ENCODE data around the gene STEAP1.
"Not testable (repeated sequence)": the region's sequence is repeated elsewhere in the genome, so short reads cannot be mapped to it uniquely, and the experiment has no call there.

Gene STEAP1

DNA sequence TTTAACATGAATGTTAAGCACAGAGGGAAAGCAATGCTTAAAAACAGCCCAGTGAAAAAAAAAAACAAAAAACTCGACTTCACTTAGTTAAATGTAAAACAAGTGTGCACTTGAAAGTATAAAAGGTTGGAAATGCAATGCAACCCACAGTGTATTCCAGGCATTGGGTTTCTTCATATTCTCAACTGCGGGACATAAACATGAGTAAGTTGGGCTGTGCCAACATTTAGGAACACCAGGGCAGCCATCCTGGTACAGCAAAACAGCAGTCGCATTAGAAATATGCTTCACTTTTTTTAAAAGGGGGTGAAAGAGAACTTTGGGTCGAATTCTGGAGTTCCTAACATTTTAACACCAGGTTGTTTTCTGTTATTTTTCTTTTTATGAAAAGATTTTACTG, 937 bp downstream of the STEAP1 start:
- DNase-seq (ENCODE audit: low spot score) = no peak
- TF ChIP-seq, protein P1, sequence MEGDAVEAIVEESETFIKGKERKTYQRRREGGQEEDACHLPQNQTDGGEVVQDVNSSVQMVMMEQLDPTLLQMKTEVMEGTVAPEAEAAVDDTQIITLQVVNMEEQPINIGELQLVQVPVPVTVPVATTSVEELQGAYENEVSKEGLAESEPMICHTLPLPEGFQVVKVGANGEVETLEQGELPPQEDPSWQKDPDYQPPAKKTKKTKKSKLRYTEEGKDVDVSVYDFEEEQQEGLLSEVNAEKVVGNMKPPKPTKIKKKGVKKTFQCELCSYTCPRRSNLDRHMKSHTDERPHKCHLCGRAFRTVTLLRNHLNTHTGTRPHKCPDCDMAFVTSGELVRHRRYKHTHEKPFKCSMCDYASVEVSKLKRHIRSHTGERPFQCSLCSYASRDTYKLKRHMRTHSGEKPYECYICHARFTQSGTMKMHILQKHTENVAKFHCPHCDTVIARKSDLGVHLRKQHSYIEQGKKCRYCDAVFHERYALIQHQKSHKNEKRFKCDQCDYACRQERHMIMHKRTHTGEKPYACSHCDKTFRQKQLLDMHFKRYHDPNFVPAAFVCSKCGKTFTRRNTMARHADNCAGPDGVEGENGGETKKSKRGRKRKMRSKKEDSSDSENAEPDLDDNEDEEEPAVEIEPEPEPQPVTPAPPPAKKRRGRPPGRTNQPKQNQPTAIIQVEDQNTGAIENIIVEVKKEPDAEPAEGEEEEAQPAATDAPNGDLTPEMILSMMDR (IDR thresholded peaks at IDR 0.05; ENCODE audit: extremely low read depth, missing control alignments) = no peak

DNA sequence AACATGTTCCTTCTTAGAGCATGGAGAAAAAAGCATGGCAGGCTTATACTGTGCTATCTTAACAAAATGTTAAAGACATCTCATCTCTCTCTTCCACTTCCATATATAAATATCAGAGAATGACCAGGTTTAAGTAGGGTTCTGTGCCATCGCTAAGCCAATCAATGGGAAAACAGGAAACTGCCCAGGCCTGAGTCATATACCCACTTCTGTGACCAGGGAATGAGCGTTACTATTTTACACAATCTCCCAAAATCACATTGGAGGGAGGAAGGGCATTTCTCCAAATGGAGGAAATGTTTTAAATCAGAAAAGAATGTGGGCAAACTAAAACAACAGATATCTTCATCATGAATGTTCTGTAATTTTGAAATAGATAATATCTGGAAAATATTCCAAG, 3.1 kb downstream of the STEAP1 start:
- not testable (repeated sequence) for DNase-seq (ENCODE audit: low spot score)

DNA sequence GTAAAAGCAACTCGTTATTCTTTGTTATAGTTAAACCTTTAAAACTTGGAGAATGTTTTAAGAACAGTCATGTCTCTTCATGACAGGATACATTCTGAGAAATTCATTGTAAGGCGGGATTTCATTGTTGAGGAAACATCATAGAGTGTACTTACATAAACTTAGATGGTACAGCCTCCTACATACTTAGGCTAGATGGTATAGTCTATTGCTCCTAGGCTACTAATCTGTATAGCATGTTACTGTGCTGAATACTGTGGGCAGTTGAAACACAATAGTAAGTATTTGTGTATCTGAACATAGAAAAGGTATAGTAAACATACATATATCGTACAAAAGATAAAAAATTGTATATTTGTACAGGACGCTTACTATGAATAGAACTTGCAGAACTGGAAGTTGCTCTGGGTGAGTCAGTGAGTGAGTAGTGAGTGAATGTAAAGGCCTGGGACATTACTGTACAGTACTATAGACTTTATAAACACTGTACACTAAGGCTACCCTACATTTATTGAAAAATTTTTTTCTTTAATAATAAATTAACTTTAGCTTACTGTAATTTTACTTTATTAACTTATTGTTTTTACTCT, 3.6 kb downstream of the STEAP1 start:
- DNase-seq (ENCODE audit: low spot score) = not testable (repeated sequence)

DNA sequence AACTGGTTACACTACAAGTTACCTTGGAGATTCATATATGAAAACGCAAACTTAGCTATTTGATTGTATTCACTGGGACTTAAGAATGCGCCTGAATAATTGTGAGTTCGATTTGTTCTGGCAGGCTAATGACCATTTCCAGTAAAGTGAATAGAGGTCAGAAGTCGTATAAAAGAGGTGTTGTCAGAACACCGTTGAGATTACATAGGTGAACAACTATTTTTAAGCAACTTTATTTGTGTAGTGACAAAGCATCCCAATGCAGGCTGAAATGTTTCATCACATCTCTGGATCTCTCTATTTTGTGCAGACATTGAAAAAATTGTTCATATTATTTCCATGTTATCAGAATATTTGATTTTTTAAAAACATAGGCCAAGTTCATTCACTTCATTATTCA, 9.3 kb downstream of the STEAP1 start:
- TF ChIP-seq, protein P1 (IDR thresholded peaks at IDR 0.05; ENCODE audit: extremely low read depth, missing control alignments) = no peak
- DNase-seq (ENCODE audit: low spot score) = no peak

DNA sequence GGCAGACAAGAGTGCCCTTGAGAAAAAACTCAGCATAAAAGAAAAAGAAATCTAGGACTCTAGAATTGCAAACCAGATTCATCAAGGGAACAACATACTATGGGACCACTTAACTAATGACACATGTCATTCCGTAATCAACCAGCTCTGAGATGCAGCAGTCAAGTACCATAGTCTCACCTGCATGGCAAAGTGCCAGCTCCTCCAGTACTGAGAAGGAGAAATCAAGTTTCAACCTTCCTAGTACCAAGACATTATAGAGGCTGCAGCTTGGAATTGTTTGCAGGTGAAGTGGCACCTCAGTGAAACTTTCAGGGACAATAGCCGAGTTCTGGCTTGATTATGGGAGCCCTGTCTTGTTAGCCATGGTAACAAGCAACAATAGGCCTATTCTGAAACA, 11.5 kb downstream of the STEAP1 start:
- TF ChIP-seq, protein P1 (IDR thresholded peaks at IDR 0.05; ENCODE audit: extremely low read depth, missing control alignments) = no peak

DNA sequence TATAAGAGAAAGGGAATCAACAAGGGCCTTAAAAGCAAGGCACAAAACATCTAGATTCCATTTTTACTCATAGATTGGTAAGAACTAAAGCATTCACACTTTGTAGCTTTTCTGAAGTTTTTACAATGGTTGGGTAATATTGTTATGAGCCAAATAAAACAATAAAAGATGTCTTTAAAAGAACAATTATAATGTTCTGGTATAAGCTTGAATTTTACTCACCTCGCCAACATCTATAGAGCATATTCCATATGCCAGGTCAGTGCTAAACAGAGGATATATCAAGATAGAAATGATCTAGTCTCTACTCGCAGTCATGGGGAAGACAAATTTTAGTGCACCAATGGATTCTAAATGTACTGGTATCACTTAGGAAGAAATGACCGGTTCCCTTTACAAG, 11.9 kb downstream of the STEAP1 start:
- TF ChIP-seq, protein P1 (IDR thresholded peaks at IDR 0.05; ENCODE audit: extremely low read depth, missing control alignments) = no peak
- DNase-seq (ENCODE audit: low spot score) = no peak

More for the DNA sequence above, 11.5 kb downstream of the STEAP1 start:
- DNase-seq (ENCODE audit: low spot score) = no peak

DNA sequence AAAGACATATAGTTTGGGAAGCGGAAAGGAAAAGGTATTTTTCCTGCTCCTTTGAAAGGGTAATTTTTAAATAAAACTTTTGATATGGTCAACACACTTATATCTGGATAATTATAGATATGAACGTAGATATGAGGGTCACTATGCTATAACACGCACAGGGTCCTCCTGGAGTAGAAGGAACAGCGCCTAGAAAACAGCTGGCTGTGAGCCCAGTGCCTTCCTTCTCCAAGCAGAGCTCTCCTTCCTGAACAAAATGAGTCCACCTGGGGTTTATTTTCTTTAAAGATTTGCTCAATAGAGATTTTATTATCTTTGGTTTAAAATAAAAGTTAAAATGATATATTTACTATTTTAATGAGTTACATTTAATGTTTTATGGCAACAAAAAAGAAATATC, 13.1 kb downstream of the STEAP1 start:
- TF ChIP-seq, protein P1 (IDR thresholded peaks at IDR 0.05; ENCODE audit: extremely low read depth, missing control alignments) = no peak
- DNase-seq (ENCODE audit: low spot score) = no peak

DNA sequence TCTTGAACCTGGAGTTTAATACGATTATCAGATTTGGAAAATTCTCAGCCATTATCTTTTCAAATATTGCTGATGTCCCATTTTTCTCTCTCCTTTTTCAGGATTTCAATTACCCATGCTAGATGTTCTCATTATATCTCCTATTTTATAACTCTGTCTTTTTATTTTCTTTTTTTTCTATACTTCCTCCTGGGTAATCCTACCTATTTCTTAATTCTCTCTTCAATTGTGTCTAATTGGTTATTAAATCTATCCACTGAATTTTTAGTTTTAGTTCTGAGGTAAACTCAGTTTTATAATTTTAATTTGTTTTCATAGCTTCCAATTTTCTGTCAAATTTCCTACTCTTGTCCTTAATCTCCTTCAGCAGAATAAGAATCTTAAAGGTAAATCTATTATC, 15.6 kb downstream of the STEAP1 start:
- TF ChIP-seq, protein P1 (IDR thresholded peaks at IDR 0.05; ENCODE audit: extremely low read depth, missing control alignments) = no peak
- no peak for DNase-seq (ENCODE audit: low spot score)
